CD4-positive, alpha-beta memory T cell (primary cell): ENCODE measurements around the gene NOL4L. TPM values are rescaled to one million over a fixed set of nuclear protein-coding genes. Genes with fewer than 3 reads are reported as not detected.

Experiments used
- CTCF ChIA-PET: fragments of 350-600 bp; sonication (Branson Sonifier 250); formaldehyde crosslinking; loops from one replicate; lab custom pipeline; 2021; ENCODE audit warnings: inconsistent platforms; ENCODE audit not compliant: partially characterized antibody; lab: Charles Lee
- POLR2A ChIA-PET: fragments of 350-600 bp; sonication (Branson Sonifier 250); formaldehyde crosslinking; loops from one replicate; lab custom pipeline; 2021; ENCODE audit not compliant: partially characterized antibody; lab: Charles Lee
- DNase-seq, 5 donors: peaks; one replicate each; pipeline versions ENCODE4 v3.0.0 to v3.0.0-alpha.2; 2020 to 2022; ENCODE audit warnings: mixed read lengths in 1 of 5
- H3K27ac ChIP-seq: one replicate; pipeline ENCODE4 v1.7.0; 2013; ENCODE audit warnings: low read depth, low read length
- H3K27me3 ChIP-seq: 2 replicates; pipeline ENCODE4 v1.7.0; 2013; ENCODE audit warnings: mild to moderate bottlenecking, low read length, moderate library complexity; ENCODE audit not compliant: insufficient read depth
- H3K36me3 ChIP-seq: 2 replicates; pipeline ENCODE4 v1.7.0; 2013; ENCODE audit warnings: mild to moderate bottlenecking, low read length, moderate library complexity; ENCODE audit not compliant: insufficient read depth
- H3K4me1 ChIP-seq: 2 replicates; pipeline ENCODE4 v1.7.0; 2013; ENCODE audit warnings: mild to moderate bottlenecking, low read length, moderate library complexity; ENCODE audit not compliant: insufficient read depth
- H3K4me3 ChIP-seq, 2 donors: one replicate each; pipeline ENCODE4 v1.7.0; 2013; ENCODE audit warnings: low read length in 2 of 2, mild to moderate bottlenecking in 1 of 2
- H3K9me3 ChIP-seq, 2 donors: one replicate each; pipeline ENCODE4 v1.7.0; 2013; ENCODE audit warnings: low read length in 2 of 2, control low read depth in 1 of 2; ENCODE audit not compliant: control insufficient read depth in 1 of 2
- H3K27ac Mint-ChIP-seq, 7 donors: one replicate each; pipeline ENCODE4 v1.8.0; 2020 to 2021; ENCODE audit warnings: mixed read lengths in 7 of 7, mild to moderate bottlenecking in 6 of 7, inconsistent platforms in 3 of 7, moderate library complexity in 3 of 7
- H3K27me3 Mint-ChIP-seq, 2 donors: one replicate each; pipeline ENCODE4 v1.8.0; 2020 to 2021; ENCODE audit warnings: mixed read lengths in 2 of 2
- H3K36me3 Mint-ChIP-seq, 2 donors: one replicate each; pipeline ENCODE4 v1.8.0; 2020 to 2021; ENCODE audit warnings: mixed read lengths in 2 of 2, inconsistent platforms in 1 of 2, mild to moderate bottlenecking in 1 of 2
- H3K4me1 Mint-ChIP-seq, 4 donors: one replicate each; pipeline ENCODE4 v1.8.0; 2020 to 2021; ENCODE audit warnings: mixed read lengths in 4 of 4, mild to moderate bottlenecking in 1 of 4
- H3K4me3 Mint-ChIP-seq, 8 donors: one replicate each; pipeline ENCODE4 v1.8.0; 2020 to 2021; ENCODE audit warnings: mixed read lengths in 8 of 8, mild to moderate bottlenecking in 7 of 8, moderate library complexity in 6 of 8, inconsistent platforms in 3 of 8
- H3K9me3 Mint-ChIP-seq, 8 donors: one replicate each; pipeline ENCODE4 v1.8.0; 2020 to 2021; ENCODE audit warnings: mixed read lengths in 8 of 8, mild to moderate bottlenecking in 5 of 8, inconsistent platforms in 3 of 8, moderate library complexity in 1 of 8
- intact Hi-C: fragments of 100-400 bp; cut with micrococcal nuclease; formaldehyde crosslinking; loops from one replicate; pipeline ENCODE4 v1.15.1; 2023
- polyA plus RNA-seq, 2 donors: library from polyadenylated mRNA; unstranded; fragments of 300-500 nt; fragmentation: Illumina TruSeq; gene quantifications; one replicate each; pipeline ENCODE4 v1.2.3, GENCODE V29; 2021
- total RNA-seq, 2 experiments: library from RNA; stranded (reverse); gene quantifications; one replicate each; pipeline ENCODE4 v1.2.3, GENCODE V29; 2021

NOL4L gene
- total and polyA plus RNA-seq, 4 experiments from 2014 or later = 7.0 to 74.2 (median 47.5) TPM

GRCh38 chr20:32626859-32627636 is 41.9 kb upstream of the NOL4L start:
- no peaks in the 10 kb centered on the region for H3K9me3 ChIP-seq
- Mint-ChIP-seq H3K36me3 (no peaks in the 10 kb centered on the region), H3K27me3 (peaks cover 0 to 2% of the 10 kb centered on the region in 2 donors), H3K4me3 (no peak overlapping the region), H3K4me1 (peaks cover 0 to 2% (median 0%) of the 10 kb centered on the region in 4 donors), H3K27ac (no peak overlapping the region), H3K9me3 (no peaks in the 10 kb centered on the region)
- peak in 2 of 5 donors; percentile 5 to 9 for DNase-seq
- CTCF ChIA-PET = interaction anchor here (0.9 to 1.0 kb wide), 2 partner anchors 103 to 104 kb away, joined by 3 to 4 read pairs; no protein-coding TSS in a partner anchor
- intact Hi-C loops = no loop called here
- H3K4me3 ChIP-seq = no peak overlapping the region
- no peaks in the 10 kb centered on the region for H3K36me3 ChIP-seq
- no peak overlapping the region for H3K27ac ChIP-seq
- H3K27me3 ChIP-seq = no peaks in the 10 kb centered on the region
- POLR2A ChIA-PET = no interaction called here
- no peaks in the 10 kb centered on the region for H3K4me1 ChIP-seq

- H3K4me1 Mint-ChIP-seq = peaks cover 0 to 1% (median 0%) of the 10 kb centered on the region in 4 donors
- no peak overlapping the region for H3K27ac Mint-ChIP-seq
- no peaks in the 10 kb centered on the region for H3K36me3 ChIP-seq
- H3K4me3 ChIP-seq = no peak overlapping the region
- no peaks in the 10 kb centered on the region for H3K36me3 Mint-ChIP-seq
- ChIA-PET POLR2A (no interaction called here), CTCF (interaction anchor here (0.9 to 1.0 kb wide), 2 partner anchors 102 to 104 kb away, joined by 3 to 4 read pairs; no protein-coding TSS in a partner anchor)
- intact Hi-C loops = no loop called here
- H3K4me1 ChIP-seq = no peaks in the 10 kb centered on the region
- no peaks in the 10 kb centered on the region for H3K27me3 ChIP-seq
- H3K9me3 Mint-ChIP-seq = no peaks in the 10 kb centered on the region
- peaks cover 0 to 2% of the 10 kb centered on the region in 2 donors for H3K27me3 Mint-ChIP-seq
- H3K9me3 ChIP-seq = no peaks in the 10 kb centered on the region
- H3K4me3 Mint-ChIP-seq = no peak overlapping the region
- no peak for DNase-seq
- H3K27ac ChIP-seq = no peak overlapping the region
Measured at GRCh38 chr20:32626407-32626806, 41.3 kb upstream of the NOL4L start.

DNA sequence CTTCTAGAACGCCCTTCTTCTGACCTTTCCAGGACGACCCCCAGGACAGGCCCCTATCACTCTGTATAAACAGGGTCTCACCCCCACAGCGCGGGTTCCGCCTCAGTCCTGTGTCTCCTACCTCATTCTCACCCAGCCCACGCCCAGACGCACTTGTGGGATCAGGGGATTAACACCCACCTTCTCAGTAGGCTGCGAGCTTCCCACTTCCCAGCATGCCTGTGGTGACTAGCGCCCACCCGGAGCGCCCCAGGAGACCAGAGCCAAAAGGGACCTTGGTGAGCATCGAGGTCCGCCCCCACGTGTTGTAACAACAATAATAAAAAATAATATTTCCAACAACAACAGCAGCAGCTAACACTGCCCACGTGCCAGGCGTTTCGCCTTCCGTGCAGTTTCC is 40.9 kb upstream of the NOL4L start:
- Histone ChIP-seq H3K27me3 (no peaks in the 10 kb centered on the region), H3K27ac (no peak overlapping the region), H3K4me1 (no peaks in the 10 kb centered on the region), H3K4me3 (no peak overlapping the region), H3K9me3 (no peaks in the 10 kb centered on the region), H3K36me3 (no peaks in the 10 kb centered on the region)
- H3K9me3 Mint-ChIP-seq = no peaks in the 10 kb centered on the region
- no peak overlapping the region for H3K27ac Mint-ChIP-seq
- no peak for DNase-seq
- peaks cover 0 to 2% of the 10 kb centered on the region in 2 donors for H3K27me3 Mint-ChIP-seq
- no peaks in the 10 kb centered on the region for H3K36me3 Mint-ChIP-seq
- intact Hi-C loops = no loop called here
- CTCF ChIA-PET = interaction anchor here (1.0 kb wide), 1 partner anchor 103 kb away, joined by 4 read pairs; no protein-coding TSS in a partner anchor
- no peaks in the 10 kb centered on the region for H3K4me1 Mint-ChIP-seq
- POLR2A ChIA-PET = no interaction called here
- no peak overlapping the region for H3K4me3 Mint-ChIP-seq

DNA sequence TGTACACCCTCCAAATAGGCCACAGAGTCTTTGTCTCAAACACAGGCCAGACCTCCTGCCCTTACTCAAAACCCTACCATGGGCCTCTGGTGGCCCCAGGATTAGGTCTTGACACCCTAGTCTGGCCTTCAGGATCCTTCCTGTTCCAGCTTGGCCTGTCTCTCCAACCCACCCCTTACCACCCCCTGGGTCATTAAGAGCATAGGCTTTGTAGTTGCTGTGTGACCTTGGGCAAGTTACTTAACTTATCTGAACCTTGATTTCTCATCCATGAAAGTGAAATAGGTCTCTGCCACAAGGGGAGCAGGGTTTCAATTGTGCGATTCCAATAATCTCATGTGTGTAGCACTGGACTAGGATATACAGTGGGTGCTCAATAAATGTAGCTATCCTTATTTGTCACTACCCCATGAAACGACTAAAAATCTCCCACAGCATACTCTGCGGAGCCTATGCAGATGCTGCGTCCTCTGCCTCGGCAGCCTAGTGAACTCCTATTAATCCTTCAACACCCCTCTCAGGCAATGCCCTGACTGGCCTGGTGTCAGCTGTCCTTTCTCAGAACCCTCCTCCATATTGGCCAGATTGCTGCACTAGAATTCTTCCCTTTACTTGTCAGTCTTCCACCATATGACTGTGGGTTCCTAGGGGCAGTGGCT is 39.7 kb upstream of the NOL4L start:
- H3K4me1 ChIP-seq = no peaks in the 10 kb centered on the region
- CTCF ChIA-PET = interaction anchor here (0.8 kb wide), 1 partner anchor 102 kb away, joined by 3 read pairs; no protein-coding TSS in a partner anchor
- H3K36me3 ChIP-seq = no peaks in the 10 kb centered on the region
- H3K9me3 Mint-ChIP-seq = no peaks in the 10 kb centered on the region
- peak overlapping the region in 2 of 7 donors; percentile 27 to 47 for H3K27ac Mint-ChIP-seq
- no peaks in the 10 kb centered on the region for H3K9me3 ChIP-seq
- no peak overlapping the region for H3K4me3 Mint-ChIP-seq
- H3K27ac ChIP-seq = no peak overlapping the region
- H3K4me1 Mint-ChIP-seq = no peaks in the 10 kb centered on the region
- intact Hi-C loops = no loop called here
- POLR2A ChIA-PET = no interaction called here
- DNase-seq = no peak
- no peaks in the 10 kb centered on the region for H3K36me3 Mint-ChIP-seq
- no peak overlapping the region for H3K4me3 ChIP-seq
- H3K27me3 ChIP-seq = no peaks in the 10 kb centered on the region
- H3K27me3 Mint-ChIP-seq = peaks cover 0 to 2% of the 10 kb centered on the region in 2 donors

GRCh38 chr20:32623667-32624157 is 38.6 kb upstream of the NOL4L start:
- Mint-ChIP-seq H3K36me3 (no peaks in the 10 kb centered on the region), H3K9me3 (no peaks in the 10 kb centered on the region), H3K4me3 (no peak overlapping the region), H3K27me3 (peaks cover 0 to 2% of the 10 kb centered on the region in 2 donors), H3K27ac (no peak overlapping the region), H3K4me1 (no peaks in the 10 kb centered on the region)
- no peaks in the 10 kb centered on the region for H3K36me3 ChIP-seq
- H3K27me3 ChIP-seq = no peaks in the 10 kb centered on the region
- H3K4me3 ChIP-seq = no peak overlapping the region
- no peaks in the 10 kb centered on the region for H3K4me1 ChIP-seq
- H3K27ac ChIP-seq = no peak overlapping the region
- POLR2A ChIA-PET = no interaction called here
- DNase-seq = no peak
- H3K9me3 ChIP-seq = no peaks in the 10 kb centered on the region
- intact Hi-C loops = no loop called here
- CTCF ChIA-PET = interaction anchor here (0.8 kb wide), 1 partner anchor 101 kb away, joined by 3 read pairs; no protein-coding TSS in a partner anchor

DNA sequence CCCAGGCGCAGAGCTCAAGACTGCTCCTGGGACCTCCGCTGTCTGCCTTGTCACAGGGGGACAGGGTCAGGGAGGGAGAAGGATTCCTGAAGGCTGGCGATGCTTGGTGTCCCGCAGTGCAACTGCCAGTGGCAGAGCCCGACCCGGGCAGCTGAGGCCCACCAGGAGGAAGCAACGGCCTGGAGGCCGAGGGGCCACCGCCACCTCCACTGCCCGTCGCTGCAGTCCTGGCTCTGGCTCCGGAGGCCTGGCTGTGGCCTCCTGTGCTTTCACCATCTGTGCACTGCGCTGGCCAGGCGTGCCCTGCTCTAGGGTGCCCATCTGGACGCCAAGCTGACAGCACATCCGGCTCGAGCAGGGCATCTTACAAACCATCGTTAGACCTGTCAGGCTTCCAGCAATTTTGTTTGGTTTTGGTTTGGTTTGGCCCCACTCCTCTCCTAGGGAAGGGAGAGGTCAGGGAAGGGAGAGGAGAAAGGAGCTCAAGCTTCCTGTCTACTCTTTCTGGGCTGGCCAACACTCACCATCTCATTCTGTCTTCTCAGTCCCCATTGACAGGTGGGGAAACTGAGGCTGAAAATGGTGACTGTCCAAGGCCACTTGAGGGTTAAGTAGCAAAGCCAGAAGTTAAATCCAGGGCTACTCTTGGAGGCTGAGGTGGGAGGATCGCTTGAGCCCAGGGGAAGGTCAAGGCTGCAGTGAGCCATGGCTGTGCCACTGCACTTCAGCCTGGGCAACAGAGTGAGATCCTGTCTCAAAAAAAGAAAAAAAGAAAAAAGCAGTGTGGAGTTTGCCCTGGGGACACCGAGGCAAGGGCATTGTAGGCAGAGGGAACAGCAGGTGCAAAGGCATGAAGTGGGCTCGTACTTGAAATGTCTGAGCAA is 37.7 kb upstream of the NOL4L start:
- Histone ChIP-seq H3K4me3 (no peak overlapping the region), H3K27ac (no peak overlapping the region), H3K27me3 (no peaks in the 10 kb centered on the region), H3K36me3 (no peaks in the 10 kb centered on the region), H3K9me3 (no peaks in the 10 kb centered on the region), H3K4me1 (no peaks in the 10 kb centered on the region)
- Mint-ChIP-seq H3K27ac (no peak overlapping the region), H3K36me3 (no peaks in the 10 kb centered on the region), H3K9me3 (no peaks in the 10 kb centered on the region), H3K4me3 (no peak overlapping the region), H3K27me3 (peaks cover 0 to 2% of the 10 kb centered on the region in 2 donors), H3K4me1 (no peaks in the 10 kb centered on the region)
- ChIA-PET POLR2A (no interaction called here), CTCF (no interaction called here)
- intact Hi-C loops = no loop called here
- no peak for DNase-seq
